ENCODE data around the gene EHBP1.
A peak's percentile ranks its signal among the peaks of the same experiment; 100 is the strongest.

EHBP1 gene

DNA sequence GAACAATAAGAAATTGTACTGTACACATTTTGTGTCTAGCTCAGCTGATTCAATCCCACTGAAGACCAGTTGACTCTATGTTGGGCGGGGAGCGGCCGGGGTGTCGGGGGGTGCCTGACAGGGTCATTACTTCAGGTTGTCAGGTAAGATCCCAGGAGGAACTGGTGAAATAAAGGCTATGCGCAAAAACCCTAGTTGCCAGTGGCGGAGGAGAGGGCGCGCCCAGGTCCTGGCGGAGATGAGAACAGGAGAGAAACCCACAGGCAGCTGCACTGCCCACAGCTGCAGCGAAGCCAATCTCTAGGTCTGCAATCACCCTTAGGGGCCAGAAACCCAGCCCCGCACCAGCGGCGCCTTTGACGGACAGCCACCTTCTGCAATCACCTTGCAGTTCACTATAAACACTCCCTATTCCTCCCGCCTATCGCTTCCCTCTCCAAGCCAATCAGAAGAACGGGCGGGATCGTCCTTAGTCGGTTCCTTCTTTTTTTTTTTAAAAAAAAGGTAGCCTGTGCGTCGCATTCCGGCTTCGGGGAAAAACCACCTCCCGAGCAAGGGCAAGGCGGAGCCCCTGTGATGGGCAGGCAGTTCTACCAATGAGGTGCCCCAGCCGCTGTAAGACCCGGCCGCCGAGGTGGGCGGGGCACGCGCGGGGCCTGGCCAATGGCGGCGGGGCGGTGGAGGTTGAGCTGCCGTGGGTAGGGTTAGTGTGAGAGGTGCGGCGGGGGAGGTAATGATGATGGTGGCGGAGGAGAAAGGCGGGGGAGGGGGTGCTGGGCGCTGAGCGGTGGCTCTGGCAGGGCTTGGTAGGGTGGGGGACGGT lies at the start of gene EHBP1:
Gene EHBP1 (plus strand): TSS at position 707 of the 823 bp plus-strand sequence. CDS start 1,479 bp downstream, outside the sequence.
- DNase-seq, result peak; percentile 100

DNA sequence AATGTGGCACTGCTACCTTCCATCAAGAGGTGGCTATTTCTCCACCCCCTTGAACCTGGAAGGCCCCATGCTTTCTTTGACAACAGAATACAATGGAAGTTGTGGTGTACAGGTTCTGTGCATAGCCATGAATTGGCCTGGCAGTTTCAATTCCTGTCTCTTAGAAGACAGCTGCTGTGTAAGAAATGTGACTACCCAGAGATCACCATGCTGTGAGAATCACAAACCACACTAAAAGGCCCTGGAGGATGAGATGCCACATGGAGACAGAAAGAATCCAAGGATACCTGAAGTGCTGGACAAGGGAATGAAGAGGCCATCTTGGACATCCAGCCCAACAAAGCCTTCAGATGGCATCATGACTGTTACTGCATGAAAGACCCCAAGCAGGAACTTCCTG lies 47.7 kb upstream of the EHBP1 start:
- DNase-seq, result no peak

DNA sequence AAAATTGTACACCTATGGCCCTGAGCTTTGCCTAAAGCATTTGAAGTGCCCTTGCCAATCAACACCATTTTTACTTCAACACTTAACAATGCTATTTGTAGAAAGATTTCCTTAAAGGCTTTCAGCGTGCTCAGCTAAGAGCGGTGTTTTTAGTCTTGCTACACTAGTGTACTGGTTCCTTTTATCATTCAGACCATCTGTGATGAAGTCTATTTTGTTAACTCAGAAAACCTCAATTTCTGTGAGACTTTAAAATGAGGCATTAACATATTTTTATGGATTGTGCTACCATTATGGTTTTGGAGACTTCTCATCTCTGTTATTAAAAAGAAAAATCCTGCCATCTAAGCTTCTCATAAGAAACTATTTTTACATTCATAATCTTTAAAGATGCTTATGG lies 46.6 kb upstream of the EHBP1 start:
- DNase-seq, result no peak

DNA sequence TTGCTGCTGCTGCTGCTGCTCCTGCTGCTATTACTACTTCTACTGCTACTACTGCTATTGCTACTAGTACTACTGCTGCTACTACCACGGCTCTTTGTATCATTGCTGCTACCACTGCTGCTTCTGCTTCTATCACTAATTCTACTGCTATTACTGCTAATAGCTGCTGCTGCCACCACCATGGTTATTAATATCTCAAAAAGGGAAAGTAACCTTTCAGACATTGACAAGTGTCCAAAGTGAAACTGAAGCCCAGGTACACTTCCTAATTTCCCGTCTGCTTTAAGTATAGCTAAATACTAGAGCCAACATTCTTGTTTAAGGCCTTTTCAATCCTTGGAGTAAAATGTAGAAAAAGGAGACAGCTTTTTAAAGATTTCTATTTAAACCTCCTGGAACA lies 45.4 kb upstream of the EHBP1 start:
- no peak for DNase-seq

DNA sequence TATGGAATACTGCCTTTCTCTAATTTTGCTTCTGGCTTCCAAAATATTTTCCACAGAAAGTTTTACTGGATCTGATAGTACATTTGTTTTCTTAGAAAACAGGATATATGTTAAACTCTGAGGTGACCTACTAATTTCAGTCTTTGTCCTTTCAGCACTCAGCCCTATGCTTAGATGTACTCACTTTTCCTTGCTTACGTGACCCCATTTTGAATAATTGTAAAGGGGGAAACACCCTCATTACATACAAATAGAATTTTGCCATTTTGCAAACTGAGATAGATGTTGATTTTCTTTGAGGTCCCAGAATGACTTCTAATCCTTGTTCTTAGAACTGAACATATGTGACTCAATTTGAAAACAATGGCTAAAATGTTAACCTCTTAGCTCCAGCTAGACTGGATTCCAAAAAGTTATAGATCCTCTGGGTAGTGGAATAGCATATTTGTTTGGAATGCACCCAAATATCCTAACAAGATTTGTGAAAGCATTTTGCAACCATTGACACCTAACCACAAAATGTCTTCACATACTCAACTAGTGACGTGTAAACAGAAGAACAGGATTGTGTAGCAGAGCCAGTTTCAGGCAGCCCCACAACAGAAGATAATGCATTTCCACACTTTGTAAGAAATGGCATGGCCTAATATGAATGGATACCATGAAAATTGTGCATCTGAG lies 44.8 kb upstream of the EHBP1 start:
- peak; percentile 91 for DNase-seq

DNA sequence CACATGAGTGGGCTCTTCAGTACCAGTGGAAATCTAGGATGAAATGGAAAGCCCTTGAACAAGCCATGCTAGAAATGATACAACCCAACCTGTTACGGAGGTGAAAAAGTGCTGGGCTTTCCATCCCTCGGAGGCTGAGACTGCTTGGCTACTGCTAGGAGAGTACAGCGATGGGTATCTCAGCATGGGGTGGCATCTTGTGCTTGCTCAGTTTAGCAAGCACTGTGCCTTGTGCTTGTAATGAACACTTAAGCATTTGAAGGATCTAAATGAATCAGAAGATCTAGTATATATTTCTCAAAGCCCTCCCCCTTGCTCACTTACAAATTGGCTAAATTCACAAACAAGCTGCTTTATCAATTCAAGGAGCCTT lies 44.3 kb upstream of the EHBP1 start:
- no peak for DNase-seq

DNA sequence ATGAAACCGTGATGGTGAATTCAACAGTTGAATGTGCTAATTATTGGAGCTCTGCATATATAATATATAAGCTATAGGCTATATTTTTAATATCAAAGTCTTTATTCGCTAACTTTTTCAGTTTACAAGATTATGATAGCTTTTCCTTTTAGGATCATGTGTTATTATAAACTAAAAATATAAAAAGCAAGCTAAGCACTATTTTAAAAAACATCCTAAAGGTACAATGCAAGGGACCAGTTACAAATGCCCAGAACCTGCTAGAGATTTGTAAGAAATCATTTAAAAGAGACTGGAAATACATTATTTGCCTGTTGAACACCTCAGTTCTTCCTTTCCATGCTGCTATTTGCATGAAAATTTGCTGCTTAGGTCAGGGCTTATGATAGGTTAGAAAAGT lies 43.4 kb upstream of the EHBP1 start:
- DNase-seq, result no peak

DNA sequence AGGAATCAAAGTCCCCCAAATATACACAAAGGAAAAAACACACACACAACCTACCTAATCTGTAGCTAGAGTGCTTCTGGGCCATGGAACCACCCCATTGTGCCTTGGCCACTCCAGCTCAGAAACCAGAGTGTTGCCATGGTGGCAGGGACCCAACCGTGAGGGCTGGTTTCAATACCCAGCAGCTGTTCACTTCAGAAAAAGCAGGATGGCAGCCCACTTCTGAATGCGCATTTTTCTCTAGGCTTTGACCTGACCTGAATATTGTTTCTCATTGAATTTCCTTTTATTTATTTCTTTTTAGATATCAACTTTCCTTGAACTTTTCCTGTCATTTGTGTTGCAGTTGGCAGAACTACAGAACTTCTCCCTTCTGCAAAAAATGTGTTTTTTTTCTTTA lies 43.0 kb upstream of the EHBP1 start:
- no peak for DNase-seq

DNA sequence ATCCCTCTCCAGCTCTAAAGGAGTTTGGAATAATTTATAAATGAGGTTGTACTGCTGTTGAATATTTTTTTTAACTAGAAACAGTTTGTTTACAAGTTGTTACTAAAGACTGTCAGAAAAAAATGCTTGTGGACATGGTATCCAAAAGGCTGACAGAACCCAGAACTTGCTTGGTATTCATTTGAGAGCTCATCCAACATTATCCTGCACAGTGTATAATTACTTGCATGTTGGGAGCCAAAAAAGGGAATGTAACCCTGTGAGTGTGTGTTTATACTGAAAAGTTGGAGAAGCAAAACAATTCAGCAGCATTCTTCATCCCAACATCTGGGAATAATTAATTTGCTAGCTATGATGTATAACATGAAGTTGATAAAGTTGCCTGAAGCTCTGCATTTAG lies 42.1 kb upstream of the EHBP1 start:
- peak; percentile 90 for DNase-seq

DNA sequence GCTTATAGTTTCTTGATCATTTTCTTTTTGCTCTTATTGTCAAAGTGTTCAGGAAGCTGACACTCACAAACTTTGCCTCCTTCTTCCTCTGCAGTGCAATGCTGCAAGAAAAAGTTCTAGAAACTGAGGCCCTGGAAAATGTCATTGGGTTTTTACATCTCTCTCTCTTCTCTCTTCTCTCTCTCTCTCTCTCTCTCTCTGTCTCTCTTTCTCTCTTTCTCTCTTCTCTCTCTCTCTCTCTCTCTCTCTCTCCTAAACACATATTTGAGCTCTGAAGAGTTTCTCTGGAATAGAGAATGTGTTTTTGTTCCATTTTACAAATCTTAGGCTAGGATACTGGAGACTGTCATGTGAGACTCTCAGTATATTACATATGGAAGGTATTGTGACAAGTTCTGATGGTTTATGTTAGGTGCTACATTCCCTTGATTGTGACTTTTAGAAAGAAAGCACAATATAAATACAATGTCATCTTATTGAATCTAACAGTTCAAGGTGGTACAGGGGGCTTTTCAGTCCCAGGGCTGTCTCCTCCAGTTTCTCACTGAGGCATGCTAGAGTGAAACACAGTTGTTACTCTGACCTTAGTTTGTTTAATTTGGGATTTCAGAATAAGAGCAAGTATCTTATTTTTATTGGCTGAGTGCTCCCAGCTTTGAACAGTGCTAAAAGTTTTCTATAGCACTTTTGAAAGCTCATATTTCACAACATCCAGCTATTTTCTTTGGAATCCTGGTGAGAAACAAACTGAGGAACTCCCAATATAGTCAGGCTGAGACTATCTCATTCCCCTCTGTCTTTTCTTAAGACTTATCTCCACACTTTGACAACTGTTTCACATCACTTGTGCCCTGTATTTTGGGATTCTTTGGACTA lies 41.4 kb upstream of the EHBP1 start:
- peak; percentile 76 for DNase-seq

DNA sequence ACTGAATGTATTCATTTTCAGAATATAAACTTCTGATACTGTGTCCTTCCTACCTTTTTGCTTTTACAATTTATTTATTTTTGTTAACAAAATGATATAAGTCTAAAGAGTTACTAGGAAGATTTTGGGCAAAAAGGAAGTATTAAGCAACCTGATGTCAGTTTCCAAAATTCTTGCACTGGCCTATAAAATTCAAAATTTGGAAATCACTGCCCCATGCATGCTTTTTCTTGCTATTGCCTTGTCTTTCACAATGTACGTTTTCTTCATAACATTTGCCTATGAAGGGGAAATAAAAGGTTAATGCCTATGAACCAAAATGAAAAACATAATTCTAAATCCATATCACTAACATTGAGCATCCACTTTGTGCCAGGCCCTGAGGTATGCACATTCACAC lies 40.1 kb upstream of the EHBP1 start:
- no peak for DNase-seq

DNA sequence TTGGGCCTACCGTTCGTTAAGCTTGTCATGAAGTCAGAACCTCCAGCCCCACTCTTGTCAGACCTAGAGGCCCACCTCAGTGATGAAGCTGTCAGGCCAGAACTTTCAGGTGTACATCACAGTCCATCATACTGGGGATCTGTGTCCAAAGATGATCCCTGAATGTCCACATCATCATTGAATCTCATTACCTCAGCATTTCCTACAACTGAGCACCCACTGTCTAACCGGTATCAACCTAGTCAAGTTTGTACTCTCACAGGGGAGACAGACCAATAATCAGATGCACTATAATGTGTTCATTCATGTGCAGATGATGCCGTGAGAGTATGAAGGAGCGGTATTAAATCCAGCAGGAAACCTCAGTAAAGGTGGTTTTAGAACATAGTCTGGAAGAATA lies 36.3 kb upstream of the EHBP1 start:
- DNase-seq, result no peak

DNA sequence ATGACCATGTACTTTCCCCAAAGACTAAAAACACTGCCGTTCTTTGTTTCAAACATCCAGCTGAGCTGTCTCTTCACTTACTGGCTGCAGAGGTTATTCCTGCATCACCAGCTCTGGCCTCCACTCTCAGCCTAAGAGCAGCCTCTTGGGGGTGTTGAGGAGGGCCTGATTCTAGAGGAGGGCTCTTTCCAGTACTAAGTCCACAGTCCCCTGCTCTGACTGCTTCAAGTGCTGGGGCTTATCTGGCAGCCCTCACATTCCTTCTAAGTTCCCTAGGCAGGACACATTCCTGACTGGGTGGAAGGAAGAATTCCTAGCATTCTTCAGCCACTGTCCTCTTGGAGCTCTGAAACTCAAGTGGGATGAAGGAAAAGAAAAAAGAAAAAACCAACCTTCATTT lies 32.9 kb upstream of the EHBP1 start:
- peak; percentile 59 for DNase-seq

DNA sequence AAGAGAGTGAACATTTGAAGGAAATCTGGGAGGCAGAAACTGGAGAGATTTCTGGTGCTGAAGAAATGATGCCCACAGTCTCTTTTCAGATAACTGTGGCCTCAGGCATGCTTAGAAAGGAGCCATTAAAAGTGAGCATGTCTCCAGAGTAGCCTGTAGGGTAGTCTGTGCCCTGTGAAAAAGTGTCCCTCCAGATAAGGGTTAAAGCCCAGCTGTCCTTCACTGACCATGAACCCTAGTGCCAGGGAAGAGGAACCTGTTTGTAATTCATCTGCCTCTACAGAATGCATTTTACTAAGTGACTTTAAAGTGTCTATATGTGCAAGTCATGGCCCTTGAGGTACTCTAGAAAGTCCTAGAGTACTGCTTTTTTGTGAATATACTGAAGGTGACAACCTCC lies 30.5 kb upstream of the EHBP1 start:
- DNase-seq, result no peak

DNA sequence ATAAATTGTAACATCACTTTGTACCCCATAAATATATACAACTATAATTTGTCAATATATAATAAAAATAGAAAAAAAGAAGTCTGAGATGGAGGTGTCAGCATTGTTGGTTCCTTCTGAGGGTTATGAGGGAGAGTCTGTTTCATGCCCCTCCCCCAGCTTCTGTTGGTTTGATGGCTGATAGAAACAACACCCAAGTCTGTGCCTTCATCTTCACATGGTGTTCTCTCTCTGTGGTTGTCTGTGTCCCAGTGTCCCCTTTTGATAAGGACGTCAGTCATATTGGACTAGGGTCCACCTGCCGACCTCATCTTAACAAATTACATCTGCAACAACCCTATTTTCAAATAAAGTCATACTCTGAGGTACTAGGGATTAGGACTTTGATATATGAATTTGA lies 20.3 kb upstream of the EHBP1 start:
- no peak for DNase-seq

DNA sequence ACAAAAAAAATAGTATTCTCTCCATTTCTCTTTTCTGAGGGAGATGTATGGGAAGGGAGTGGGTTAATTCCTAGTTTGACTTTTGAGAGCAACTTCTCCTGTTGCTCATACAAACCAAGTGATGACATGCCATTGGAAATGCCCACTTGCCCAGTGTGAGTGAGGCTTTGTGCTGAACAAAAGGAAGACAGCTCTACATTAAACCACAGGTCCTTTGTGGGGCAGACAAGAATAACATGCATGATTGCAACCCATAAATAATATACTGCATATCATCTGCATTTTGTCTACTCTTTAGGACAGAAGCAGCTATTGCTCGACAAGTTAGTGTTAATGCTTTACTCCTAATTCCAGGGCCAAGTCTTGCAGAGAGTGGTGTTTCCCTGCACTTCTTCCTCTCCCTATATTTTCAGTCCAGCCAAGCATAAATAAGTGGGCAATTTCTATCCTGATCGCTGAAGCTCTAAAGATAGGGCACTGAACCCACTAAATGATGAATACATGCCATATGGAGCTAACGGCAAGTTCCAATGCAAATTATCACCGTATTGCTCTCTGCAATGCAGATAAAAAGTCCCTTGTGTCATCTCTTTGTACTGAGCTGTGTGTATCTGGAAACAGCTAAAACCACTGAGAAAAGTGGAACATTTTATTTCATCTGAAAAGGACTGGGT lies 19.4 kb upstream of the EHBP1 start:
- DNase-seq, result no peak

DNA sequence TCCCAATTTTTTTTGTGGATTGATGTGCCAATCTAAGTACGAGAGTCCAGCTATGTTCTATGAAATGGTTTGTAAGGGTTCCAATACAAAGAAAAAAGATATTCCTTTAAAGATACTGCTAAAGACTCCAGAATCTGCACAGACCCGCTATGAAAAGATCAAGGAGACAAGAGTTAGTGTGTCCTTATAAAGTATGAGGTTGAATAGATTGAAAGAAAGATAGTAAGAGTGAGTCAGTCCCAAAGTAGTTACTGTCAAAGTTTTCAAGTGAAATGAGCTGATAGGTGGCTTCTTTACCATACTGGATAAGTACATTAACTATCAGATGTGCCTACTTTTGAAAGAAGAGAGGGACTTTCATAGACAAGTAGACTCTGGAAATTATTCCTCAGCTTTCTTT lies 17.9 kb upstream of the EHBP1 start:
- DNase-seq, result no peak

DNA sequence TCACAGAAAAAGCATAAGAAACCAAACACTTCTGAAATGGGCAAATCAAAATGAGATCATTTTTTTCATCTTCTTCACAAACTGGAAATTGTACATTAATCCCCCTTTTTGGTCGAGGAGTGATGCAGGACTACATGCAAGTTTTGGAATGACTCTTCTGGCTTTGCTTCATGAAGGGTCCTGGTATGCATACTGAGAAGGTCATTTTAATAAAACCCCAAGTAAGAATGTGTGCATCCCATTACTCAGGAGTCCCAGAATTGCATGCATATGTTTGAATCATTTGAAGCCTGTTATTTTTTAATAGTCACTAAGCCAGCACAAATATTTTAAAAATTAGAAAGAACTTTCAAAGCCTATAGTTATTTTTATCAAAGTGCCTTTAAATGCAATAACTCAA lies 16.7 kb upstream of the EHBP1 start:
- no peak for DNase-seq

DNA sequence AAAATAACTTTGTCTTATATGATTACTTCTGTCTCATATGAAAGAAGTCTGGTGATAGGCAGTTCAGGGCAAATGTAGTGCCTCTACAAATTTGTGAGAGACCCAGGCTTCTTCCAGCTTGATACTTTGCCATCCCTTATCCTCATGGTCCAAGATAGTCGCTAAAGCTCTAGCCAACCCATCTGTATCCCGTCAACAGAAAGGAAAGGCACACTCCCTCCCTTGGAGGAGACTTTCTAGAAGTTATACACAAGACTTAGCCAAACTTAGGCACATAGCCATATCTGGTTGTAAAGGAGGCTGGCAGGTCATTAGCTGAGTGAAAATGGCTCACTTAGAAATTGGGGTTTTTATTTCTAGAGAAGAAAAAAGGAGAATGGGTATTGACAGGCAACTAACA lies 14.3 kb upstream of the EHBP1 start:
- no peak for DNase-seq

DNA sequence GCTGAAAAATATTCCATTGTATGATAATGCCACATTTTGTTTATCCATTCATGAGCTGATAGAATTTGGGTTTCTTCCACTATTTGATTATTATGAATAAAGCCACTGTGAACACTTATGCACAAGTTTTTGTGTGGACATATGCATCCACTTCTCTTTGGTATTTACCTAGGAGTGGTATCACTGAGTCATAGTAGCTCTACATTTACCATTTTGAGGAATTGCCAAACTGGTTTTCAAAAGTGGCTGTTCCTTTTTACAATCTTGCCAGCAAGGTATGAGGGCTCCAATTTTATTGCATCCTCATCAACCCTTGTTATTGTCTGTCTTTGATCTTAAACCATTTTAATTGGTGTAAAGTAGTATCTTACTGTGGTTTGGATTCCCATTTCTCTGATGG lies 13.3 kb upstream of the EHBP1 start:
- DNase-seq, result no peak

DNA sequence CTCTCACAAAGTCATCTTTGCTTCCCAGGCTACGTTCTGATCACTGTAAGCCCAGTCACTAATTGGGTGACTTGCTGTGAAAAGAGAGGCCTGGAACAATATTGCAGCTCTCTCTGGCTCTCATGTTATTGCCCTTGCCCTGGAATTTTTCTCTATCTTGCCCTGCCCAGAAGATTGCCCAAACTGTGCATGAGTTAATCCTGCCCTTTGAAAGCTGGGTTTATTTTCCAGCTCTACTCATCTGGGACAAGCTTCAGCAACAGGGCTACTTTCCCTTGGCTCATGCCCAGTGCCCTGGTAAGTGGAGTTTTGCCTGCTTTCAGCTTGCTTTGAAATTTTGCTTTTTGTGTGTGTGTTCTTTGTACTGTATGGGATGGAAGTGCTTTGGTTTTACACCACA lies 6.9 kb upstream of the EHBP1 start:
- DNase-seq, result no peak

DNA sequence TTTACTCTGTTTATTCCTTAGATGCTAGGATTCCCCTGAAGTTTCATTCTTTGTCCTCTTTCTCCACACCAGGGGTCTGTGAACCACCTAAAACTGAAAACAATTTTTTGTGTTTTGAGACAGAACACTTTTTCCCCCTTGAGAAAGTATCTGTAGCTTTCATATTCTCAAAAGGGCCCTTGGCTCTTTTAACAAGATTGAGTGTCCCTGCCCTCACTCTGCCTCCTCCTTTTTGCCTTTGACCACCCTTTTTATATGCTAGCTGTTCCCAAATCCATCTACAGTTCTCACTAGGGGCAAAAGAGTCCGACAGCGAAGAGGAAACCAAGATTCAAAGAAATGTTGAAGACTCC lies 883 bp upstream of the EHBP1 start:
- DNase-seq, result no peak

Measured in HCEC 1CT (cell line).